Motor neuron (in vitro differentiated cells): ENCODE results near the gene ALPI. TPM values are rescaled to one million over a fixed set of nuclear protein-coding genes. Genes with fewer than 3 reads are reported as not detected.

Experiments
- ATAC-seq, 8 experiments: fragments of 200-7000 bp; cut with Tn5 transposase; replicated peaks in 6 of 8; 2 replicates each; pipeline ENCODE4 v1.8.0; 2021; ENCODE audit warnings: mild to moderate bottlenecking in 8 of 8, moderate library complexity in 8 of 8
- H3K27ac ChIP-seq, 2 donors: fragments of 250-450 bp; sonication (Bioruptor Pico); 2 replicates each; pipeline ENCODE4 v1.9.0; 2021; ENCODE audit warnings: antibody characterized with exemption in 2 of 2, mild to moderate bottlenecking in 2 of 2, moderate library complexity in 1 of 2
- H3K4me1 ChIP-seq, 2 donors: fragments of 250-450 bp; sonication (Bioruptor Pico); replicated peaks in 1 of 2; 2 replicates each; pipeline ENCODE4 v1.6.1; 2021; ENCODE audit warnings: antibody characterized with exemption in 2 of 2, mild to moderate bottlenecking in 2 of 2, moderate library complexity in 1 of 2
- H3K4me3 ChIP-seq, 5 donors: fragments of 250-450 bp; sonication (Bioruptor Pico); 2 replicates each; pipeline ENCODE4 v1.9.0; 2021; ENCODE audit warnings: antibody characterized with exemption in 5 of 5, mild to moderate bottlenecking in 5 of 5, moderate library complexity in 4 of 5
- WGBS, 10 experiments: fragments of 450-650 bp; shearing (Covaris generic); methylation state at CpG; one replicate each; pipeline ENCODE4 v1.0.0; 2022; 5-methylcytosine and 5-hydroxymethylcytosine counted together
- in situ Hi-C, 9 experiments: fragments of 400-800 bp; cut with MboI; loops; one replicate each; pipeline ENCODE4 v1.15.0; 2021; ENCODE audit warnings: low sequenced_read_pairs in 9 of 9, low pct_unique_long_range_greater_than_20kb in 2 of 9; ENCODE audit not compliant: unreplicated experiment in 9 of 9
- total RNA-seq, 8 experiments: library from RNA; unstranded; fragments of 300-600 nt; gene quantifications; 2 replicates each; pipeline versions ENCODE4 v1.2.3 to v1.2.4, GENCODE V29; 2022

The ALPI gene
- total RNA-seq, 8 experiments from 2014 or later, result 0.10 to 0.42 (median 0.18) TPM; not detected in 3

GRCh38 chr2:232479341-232480200, 23.6 kb downstream of the ALPI start:
- no peak overlapping the region for H3K27ac ChIP-seq
- peak in 6 of 8 experiments; percentile 40 to 60 (median 45) for ATAC-seq
- no peak overlapping the region for H3K4me3 ChIP-seq
- in situ Hi-C loops, result no loop called here
- 71 to 100% (median 93%) methylated on average over 1 to 12 of the region's 21 CpGs; no CpG with 5 or more reads in 5 of the 10 experiments for WGBS, 10 experiments
- peaks cover 4 to 7% of the 10 kb centered on the region in 2 donors for H3K4me1 ChIP-seq

GRCh38 chr2:232480201-232481190, 24.5 kb downstream of the ALPI start:
- WGBS, 10 experiments, result 60 to 96% (median 96%) methylated on average over 3 to 5 of the region's 26 CpGs; no CpG with 5 or more reads in 7 of the 10 experiments
- in situ Hi-C loops, result no loop called here
- Histone ChIP-seq H3K4me3 (no peak overlapping the region), H3K27ac (no peak overlapping the region), H3K4me1 (peaks cover 11 to 13% of the 10 kb centered on the region in 2 donors)
- ATAC-seq, result peak in 1 of 8 experiments; percentile 27

GRCh38 chr2:232481322-232482140, 25.6 kb downstream of the ALPI start:
- ATAC-seq, result no peak
- Histone ChIP-seq H3K4me1 (peaks cover 11 to 13% of the 10 kb centered on the region in 2 donors), H3K27ac (no peak overlapping the region), H3K4me3 (no peak overlapping the region)
- in situ Hi-C loops, result no loop called here
- WGBS, 10 experiments, result 51 to 92% (median 83%) methylated on average over 1 to 10 of the region's 29 CpGs; no CpG with 5 or more reads in 5 of the 10 experiments

- in situ Hi-C loops, result no loop called here
- H3K27ac ChIP-seq, result no peak overlapping the region
- H3K4me3 ChIP-seq, result no peak overlapping the region
- WGBS, 10 experiments, result 0 to 88% (median 67%) methylated on average over 2 to 10 of the region's 31 CpGs; no CpG with 5 or more reads in 6 of the 10 experiments
- ATAC-seq, result no peak
- peaks cover 11 to 13% of the 10 kb centered on the region in 2 donors for H3K4me1 ChIP-seq
Measured at GRCh38 chr2:232482301-232483238, 26.6 kb downstream of the ALPI start.

DNA sequence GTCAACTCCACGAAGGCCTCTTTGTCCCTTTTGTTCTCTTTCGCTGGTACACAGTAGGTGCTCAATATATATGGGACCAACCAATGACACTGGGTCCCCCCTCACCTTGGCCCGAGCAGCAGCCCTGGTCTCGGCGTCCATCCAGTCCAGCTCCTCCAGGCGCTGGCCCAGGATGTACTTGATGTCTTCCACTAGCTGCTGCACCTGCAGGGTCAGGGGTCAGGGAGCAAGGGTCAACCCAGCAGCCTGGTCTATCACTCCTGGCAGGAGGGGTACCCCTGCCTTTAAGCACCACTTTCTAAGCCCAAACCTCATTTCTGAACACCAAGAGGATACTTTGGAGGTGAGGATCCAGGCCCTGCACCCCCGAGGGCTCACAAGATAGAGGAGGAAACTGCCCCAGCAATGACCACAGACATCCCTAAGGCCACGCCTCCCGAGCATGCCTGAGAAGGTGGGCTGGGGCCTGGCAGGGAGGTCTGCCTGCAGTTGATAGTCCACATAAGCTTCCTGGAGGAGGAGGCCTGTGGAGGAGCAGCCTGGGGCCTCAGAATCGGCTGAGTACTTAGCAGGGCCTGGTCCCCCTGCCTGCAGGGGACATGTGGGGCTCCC, 27.5 kb downstream of the ALPI start:
- peaks cover 18 to 19% of the 10 kb centered on the region in 2 donors for H3K4me1 ChIP-seq
- WGBS, 10 experiments, result 26 to 100% (median 73%) methylated on average over 1 to 6 of the region's 10 CpGs; no CpG with 5 or more reads in 4 of the 10 experiments
- no peak for ATAC-seq
- no peak overlapping the region for H3K27ac ChIP-seq
- in situ Hi-C loops, result no loop called here
- no peak overlapping the region for H3K4me3 ChIP-seq

GRCh38 chr2:232483923-232484627, 28.1 kb downstream of the ALPI start:
- 73 to 100% (median 88%) methylated on average over 1 to 3 of the region's 19 CpGs; no CpG with 5 or more reads in 6 of the 10 experiments for WGBS, 10 experiments
- Histone ChIP-seq H3K27ac (no peak overlapping the region), H3K4me1 (peaks cover 25 to 26% of the 10 kb centered on the region in 2 donors), H3K4me3 (no peak overlapping the region)
- in situ Hi-C loops, result no loop called here
- ATAC-seq, result no peak

- 20 to 80% (median 69%) methylated on average over 1 to 11 of the region's 12 CpGs; no CpG with 5 or more reads in 5 of the 10 experiments for WGBS, 10 experiments
- no peak overlapping the region for H3K27ac ChIP-seq
- in situ Hi-C loops, result no loop called here
- peak overlapping the region in 4 of 5 donors; percentile 36 to 43 (median 41) for H3K4me3 ChIP-seq
- H3K4me1 ChIP-seq, result peaks cover 31 to 33% of the 10 kb centered on the region in 2 donors
- ATAC-seq, result no peak
Measured at GRCh38 chr2:232484628-232485347, 28.8 kb downstream of the ALPI start.

DNA sequence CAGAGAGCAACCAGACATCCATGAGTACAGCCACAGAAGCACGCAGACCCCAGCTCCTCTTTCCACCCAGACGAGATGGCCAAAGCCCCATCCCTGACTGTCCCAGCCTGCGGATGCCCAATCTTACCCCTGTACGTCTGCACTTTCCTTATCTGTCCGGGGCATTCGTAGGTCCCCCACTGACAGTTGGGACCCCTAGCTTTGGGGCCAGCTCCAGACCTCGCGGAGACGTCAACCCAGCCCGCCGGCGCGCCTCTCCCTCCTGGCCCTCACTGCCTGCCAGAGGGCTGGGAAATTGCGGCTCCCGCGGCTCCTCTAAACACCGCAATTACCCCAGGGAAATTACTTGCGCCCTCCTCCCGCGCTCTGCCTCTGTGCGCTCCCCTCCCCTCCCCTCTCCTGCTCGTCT, 29.4 kb downstream of the ALPI start:
- in situ Hi-C loops, result no loop called here
- Histone ChIP-seq H3K4me3 (peak overlapping the region; percentile 12 to 43 (median 40)), H3K27ac (peak overlapping the region in 1 of 2 donors; percentile 84), H3K4me1 (peaks cover 34 to 39% of the 10 kb centered on the region in 2 donors)
- no peak for ATAC-seq
- 0 to 48% (median 8%) methylated on average over 1 to 5 of the region's 22 CpGs; no CpG with 5 or more reads in 5 of the 10 experiments for WGBS, 10 experiments

GRCh38 chr2:232485757-232486557, 30.0 kb downstream of the ALPI start:
- in situ Hi-C loops, result no loop called here
- Histone ChIP-seq H3K4me1 (peaks cover 40 to 42% of the 10 kb centered on the region in 2 donors), H3K4me3 (peak overlapping the region; percentile 12 to 43 (median 40)), H3K27ac (peak overlapping the region; percentile 1 to 84)
- 7 to 9% (median 7%) methylated on average over 5 to 11 of the region's 111 CpGs; no CpG with 5 or more reads in 7 of the 10 experiments for WGBS, 10 experiments
- peak in 5 of 8 experiments; percentile 62 to 76 (median 70) for ATAC-seq
